Chondrocyte (in vitro differentiated cells): ENCODE measurements around the gene DEUP1. TPM values are rescaled to one million over a fixed set of nuclear protein-coding genes. Genes with fewer than 3 reads are reported as not detected.

Experiments used
- DNase-seq: peaks from one replicate; pipeline ENCODE4 v3.0.0; 2021; ENCODE audit warnings: mixed read lengths, low spot score
- H3K27ac Mint-ChIP-seq: one replicate; pipeline ENCODE4 v1.8.0; 2021; ENCODE audit warnings: mild to moderate bottlenecking, moderate library complexity, mixed read lengths; ENCODE audit not compliant: unreplicated experiment
- H3K27me3 Mint-ChIP-seq: 2 replicates; pipeline ENCODE4 v1.8.0; 2021; ENCODE audit warnings: low read depth, mixed read lengths
- H3K36me3 Mint-ChIP-seq: 2 replicates; pipeline ENCODE4 v1.8.0; 2021; ENCODE audit warnings: low read depth, mixed read lengths
- H3K4me1 Mint-ChIP-seq: 2 replicates; pipeline ENCODE4 v1.8.0; 2021; ENCODE audit warnings: low read depth, mild to moderate bottlenecking, mixed read lengths
- H3K4me3 Mint-ChIP-seq: one replicate; pipeline ENCODE4 v1.8.0; 2021; ENCODE audit warnings: mild to moderate bottlenecking, moderate library complexity, mixed read lengths; ENCODE audit not compliant: unreplicated experiment
- H3K9me3 Mint-ChIP-seq: 2 replicates; pipeline ENCODE4 v1.8.0; 2021; ENCODE audit warnings: low read depth, mixed read lengths
- CTCF ChIP-seq: fragments of 200-600 bp; sonication (generic); IDR thresholded peaks from 2 replicates; pipeline ENCODE4 v1.5.0; 2021; ENCODE audit warnings: antibody characterized with exemption, mild to moderate bottlenecking, moderate library complexity
- total RNA-seq: library from RNA; stranded (reverse); gene quantifications from 3 replicates; pipeline ENCODE4 v1.2.1, GENCODE V29; 2021

DEUP1 gene
- total RNA-seq, 1 donor from 2014 or later: not detected

- H3K4me3 Mint-ChIP-seq: no peak overlapping the region
- peaks cover 14% of the 10 kb centered on the region for H3K36me3 Mint-ChIP-seq
- H3K9me3 Mint-ChIP-seq: no peaks in the 10 kb centered on the region
- no peak for TF ChIP-seq CTCF
- H3K27ac Mint-ChIP-seq: no peak overlapping the region
- no peaks in the 10 kb centered on the region for H3K27me3 Mint-ChIP-seq
- no peak for DNase-seq
- H3K4me1 Mint-ChIP-seq: peaks cover 29% of the 10 kb centered on the region
These were observed 150.2 kb downstream of the DEUP1 start for GRCh38 chr11:93480756-93481155.

- no peaks in the 10 kb centered on the region for H3K9me3 Mint-ChIP-seq
These were observed 150.7 kb downstream of the DEUP1 start for GRCh38 chr11:93481279-93481678.

GRCh38 chr11:93481696-93482095, 151.2 kb downstream of the DEUP1 start:
- Mint-ChIP-seq H3K27ac (no peak overlapping the region), H3K9me3 (no peaks in the 10 kb centered on the region)

More at GRCh38 chr11:93481279-93481678, 150.7 kb downstream of the DEUP1 start:
- peaks cover 29% of the 10 kb centered on the region for H3K4me1 Mint-ChIP-seq
- no peak overlapping the region for H3K4me3 Mint-ChIP-seq
- no peak for DNase-seq
- no peak for TF ChIP-seq CTCF
- H3K36me3 Mint-ChIP-seq: peaks cover 12% of the 10 kb centered on the region
- no peaks in the 10 kb centered on the region for H3K27me3 Mint-ChIP-seq
- H3K27ac Mint-ChIP-seq: no peak overlapping the region

GRCh38 chr11:93482556-93482955, 152.0 kb downstream of the DEUP1 start:
- Mint-ChIP-seq H3K4me1 (peaks cover 29% of the 10 kb centered on the region), H3K27ac (no peak overlapping the region), H3K36me3 (peaks cover 12% of the 10 kb centered on the region), H3K4me3 (no peak overlapping the region), H3K9me3 (no peaks in the 10 kb centered on the region), H3K27me3 (no peaks in the 10 kb centered on the region)
- DNase-seq: no peak
- TF ChIP-seq CTCF: no peak

More at GRCh38 chr11:93481696-93482095, 151.2 kb downstream of the DEUP1 start:
- Mint-ChIP-seq H3K27me3 (no peaks in the 10 kb centered on the region), H3K4me3 (no peak overlapping the region), H3K36me3 (peaks cover 12% of the 10 kb centered on the region), H3K4me1 (peaks cover 29% of the 10 kb centered on the region)
- no peak for TF ChIP-seq CTCF
- no peak for DNase-seq

GRCh38 chr11:93484716-93485115, 154.2 kb downstream of the DEUP1 start:
- no peak for TF ChIP-seq CTCF
- Mint-ChIP-seq H3K36me3 (peaks cover 8% of the 10 kb centered on the region), H3K27ac (no peak overlapping the region), H3K9me3 (no peaks in the 10 kb centered on the region), H3K4me3 (no peak overlapping the region), H3K27me3 (no peaks in the 10 kb centered on the region), H3K4me1 (peaks cover 25% of the 10 kb centered on the region)
- DNase-seq: no peak
